Mesodermal cell (in vitro differentiated cells): Measurements from ENCODE around the gene ERFE.

Source experiments
- H3K27ac ChIP-seq: 2 replicates; pipeline ENCODE4 v1.7.0; 2013; ENCODE audit warnings: mild to moderate bottlenecking, low read depth, low read length, moderate library complexity; ENCODE audit not compliant: severe bottlenecking
- H3K36me3 ChIP-seq: 2 replicates; pipeline ENCODE4 v1.7.1; 2013; ENCODE audit warnings: mild to moderate bottlenecking, low read length, moderate library complexity; ENCODE audit not compliant: control insufficient read depth, insufficient read depth
- H3K4me1 ChIP-seq: one replicate; pipeline ENCODE4 v1.7.1; 2013; ENCODE audit warnings: mild to moderate bottlenecking, low read length; ENCODE audit not compliant: insufficient read depth, control insufficient read depth, poor library complexity, severe bottlenecking
- H3K4me3 ChIP-seq: 2 replicates; pipeline ENCODE4 v1.7.0; 2013; ENCODE audit warnings: low read length, control low read depth, mild to moderate bottlenecking; ENCODE audit not compliant: insufficient read depth, poor library complexity, severe bottlenecking; ENCODE audit errors: extremely low read depth
- H3K9me3 ChIP-seq: 2 replicates; pipeline ENCODE4 v1.7.1; 2013; ENCODE audit warnings: mild to moderate bottlenecking, low read length, moderate library complexity; ENCODE audit not compliant: control insufficient read depth
- WGBS, 2 experiments: methylation state at CpG; one replicate each; pipeline ENCODE4 v1.1.5; 2013; ENCODE audit warnings: missing lambda C conversion rate in 2 of 2; ENCODE audit not compliant: insufficient coverage in 2 of 2; 5-methylcytosine and 5-hydroxymethylcytosine counted together

The ERFE gene

GRCh38 chr2:238128061-238128440 is 30.7 kb upstream of the ERFE start:
- 95 to 96% methylated on average over 17 to 21 of the region's 22 CpGs for WGBS, 2 experiments
- Histone ChIP-seq H3K9me3 (no peaks in the 10 kb centered on the region), H3K4me3 (no peak overlapping the region), H3K27ac (no peak overlapping the region), H3K36me3 (no peaks in the 10 kb centered on the region), H3K4me1 (no peaks in the 10 kb centered on the region)

GRCh38 chr2:238128534-238129001 is 30.2 kb upstream of the ERFE start:
- Histone ChIP-seq H3K27ac (no peak overlapping the region), H3K4me3 (no peak overlapping the region), H3K36me3 (no peaks in the 10 kb centered on the region), H3K9me3 (no peaks in the 10 kb centered on the region), H3K4me1 (no peaks in the 10 kb centered on the region)
- 86 to 93% methylated on average over 21 to 24 of the region's 30 CpGs for WGBS, 2 experiments

GRCh38 chr2:238129166-238130010 is 29.4 kb upstream of the ERFE start:
- no peaks in the 10 kb centered on the region for H3K9me3 ChIP-seq
- no peaks in the 10 kb centered on the region for H3K36me3 ChIP-seq
- H3K4me3 ChIP-seq: no peak overlapping the region
- H3K27ac ChIP-seq: no peak overlapping the region
- no peaks in the 10 kb centered on the region for H3K4me1 ChIP-seq
- WGBS, 2 experiments: 92 to 94% methylated on average over 20 to 22 of the region's 22 CpGs

GRCh38 chr2:238130111-238130695 is 28.6 kb upstream of the ERFE start:
- H3K9me3 ChIP-seq: no peaks in the 10 kb centered on the region
- H3K27ac ChIP-seq: no peak overlapping the region
- H3K36me3 ChIP-seq: no peaks in the 10 kb centered on the region
- no peak overlapping the region for H3K4me3 ChIP-seq
- 89 to 93% methylated on average over 26 to 27 of the region's 28 CpGs for WGBS, 2 experiments
- H3K4me1 ChIP-seq: no peaks in the 10 kb centered on the region

GRCh38 chr2:238130696-238131628 is 27.8 kb upstream of the ERFE start:
- H3K9me3 ChIP-seq: no peaks in the 10 kb centered on the region
- no peaks in the 10 kb centered on the region for H3K36me3 ChIP-seq
- no peak overlapping the region for H3K4me3 ChIP-seq
- WGBS, 2 experiments: 93 to 94% methylated on average over 51 to 67 of the region's 68 CpGs
- no peak overlapping the region for H3K27ac ChIP-seq
- H3K4me1 ChIP-seq: no peaks in the 10 kb centered on the region

GRCh38 chr2:238131761-238132462 is 26.9 kb upstream of the ERFE start:
- H3K9me3 ChIP-seq: no peaks in the 10 kb centered on the region
- H3K4me3 ChIP-seq: no peak overlapping the region
- H3K27ac ChIP-seq: no peak overlapping the region
- H3K4me1 ChIP-seq: no peaks in the 10 kb centered on the region
- H3K36me3 ChIP-seq: no peaks in the 10 kb centered on the region
- WGBS, 2 experiments: 87 to 89% methylated on average over 10 to 14 of the region's 14 CpGs

- Histone ChIP-seq H3K27ac (no peak overlapping the region), H3K9me3 (no peaks in the 10 kb centered on the region), H3K36me3 (no peaks in the 10 kb centered on the region), H3K4me3 (no peak overlapping the region), H3K4me1 (no peaks in the 10 kb centered on the region)
- 90% methylated on average over 19 to 23 of the region's 23 CpGs for WGBS, 2 experiments
Observed at GRCh38 chr2:238132463-238133450, 26.0 kb upstream of the ERFE start.

- no peak overlapping the region for H3K27ac ChIP-seq
- 79 to 80% methylated on average over 13 to 14 of the region's 14 CpGs for WGBS, 2 experiments
Observed at GRCh38 chr2:238133499-238134392, 25.0 kb upstream of the ERFE start.

GRCh38 chr2:238134393-238134785 is 24.4 kb upstream of the ERFE start:
- Histone ChIP-seq H3K9me3 (no peaks in the 10 kb centered on the region), H3K27ac (no peak overlapping the region), H3K4me3 (no peak overlapping the region), H3K4me1 (peaks cover 11% of the 10 kb centered on the region), H3K36me3 (no peaks in the 10 kb centered on the region)
- WGBS, 2 experiments: 92% methylated on average over 8 to 11 of the region's 11 CpGs

More at GRCh38 chr2:238133499-238134392, 25.0 kb upstream of the ERFE start:
- H3K36me3 ChIP-seq: no peaks in the 10 kb centered on the region
- H3K9me3 ChIP-seq: no peaks in the 10 kb centered on the region
- peaks cover 6% of the 10 kb centered on the region for H3K4me1 ChIP-seq
- H3K4me3 ChIP-seq: no peak overlapping the region
